NCI-H1694 (cell line): ENCODE data around the gene CUX1.
"Not testable (repeated sequence)": the region's sequence is repeated elsewhere in the genome, so short reads cannot be mapped to it uniquely, and the experiment has no call there.

ENCODE experiments used
- DNase-seq: peaks from one replicate; lab custom pipeline; 2025; lab: John Stamatoyannopoulos, UW

Gene CUX1

DNA sequence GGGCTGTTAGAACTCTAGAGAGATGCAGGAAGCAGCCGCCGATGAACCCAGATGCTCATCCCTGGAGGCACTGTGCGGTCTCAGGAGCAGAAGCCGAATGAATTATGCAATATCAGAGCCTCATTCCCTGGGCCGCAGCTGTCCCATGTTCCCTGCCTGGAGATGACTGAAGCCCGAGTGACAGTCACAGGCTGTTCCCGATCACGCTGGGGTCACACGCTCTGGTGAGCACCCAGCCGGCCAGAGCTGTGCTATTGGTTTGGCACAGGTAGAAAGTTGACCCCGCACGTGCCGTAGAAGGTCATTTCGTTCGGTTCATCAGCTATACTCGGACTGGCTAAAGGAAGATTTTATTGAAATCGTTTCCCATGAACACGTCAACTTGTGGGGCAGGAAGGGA lies 328.7 kb downstream of the CUX1 start:
- no peak for DNase-seq

DNA sequence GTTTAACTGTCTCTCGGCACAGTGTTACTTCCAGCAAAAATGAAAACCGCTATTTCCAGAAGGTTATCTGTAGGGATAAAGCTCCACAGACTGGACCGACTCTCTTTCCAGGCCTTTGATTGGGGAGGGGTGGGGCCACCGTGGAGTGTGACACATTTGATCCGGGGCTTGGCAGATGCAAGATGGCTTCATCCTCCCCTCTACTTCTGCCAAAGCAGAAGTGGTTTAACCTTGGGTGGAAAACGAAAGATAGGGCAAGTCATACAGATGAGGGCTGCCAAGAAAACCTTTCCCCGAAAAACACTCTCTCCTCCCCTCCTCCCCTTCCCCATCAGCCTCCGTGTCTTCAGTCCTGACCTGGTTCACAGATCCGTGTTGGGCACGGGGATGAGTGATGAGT lies 329.6 kb downstream of the CUX1 start:
- no peak for DNase-seq

DNA sequence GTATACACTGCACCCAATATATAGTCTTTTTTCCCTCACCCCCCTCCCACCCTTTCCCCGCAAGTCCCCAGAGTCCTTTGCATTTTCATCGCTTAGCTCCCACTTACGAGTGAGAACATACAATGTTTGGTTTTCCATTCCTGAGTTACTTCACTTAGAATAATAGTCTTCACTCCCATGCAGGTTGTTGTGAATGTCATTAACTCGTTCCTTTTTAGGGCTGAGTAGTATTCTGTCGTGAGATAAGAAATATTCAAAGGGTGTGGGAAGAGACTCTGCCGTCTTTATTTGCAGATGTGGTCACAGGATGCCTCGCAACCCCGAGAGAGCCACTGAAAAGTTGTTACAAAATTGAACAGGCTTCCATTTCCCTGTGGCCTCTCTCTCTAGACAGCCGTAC lies 331.4 kb downstream of the CUX1 start:
- DNase-seq, result no peak

DNA sequence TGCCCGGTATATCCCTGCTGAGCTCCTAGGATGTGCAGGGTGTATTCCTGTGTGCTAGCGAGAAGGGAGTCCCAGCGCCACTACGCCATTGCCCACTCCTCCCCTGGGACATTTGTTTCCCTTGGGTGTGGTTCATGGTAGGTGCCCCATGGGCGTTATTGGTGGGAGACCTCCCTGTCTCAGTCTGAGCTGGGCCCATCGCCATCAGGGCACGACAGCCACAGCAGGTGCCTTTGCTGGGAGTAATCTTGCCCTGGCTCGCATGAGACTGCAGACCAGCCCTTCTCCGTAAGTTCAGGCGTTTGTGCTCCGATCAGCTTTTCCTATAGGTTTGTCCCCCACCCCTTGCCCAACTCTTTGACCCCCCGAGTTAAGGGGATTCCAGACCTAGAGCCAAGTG lies 332.0 kb downstream of the CUX1 start:
- no peak for DNase-seq

DNA sequence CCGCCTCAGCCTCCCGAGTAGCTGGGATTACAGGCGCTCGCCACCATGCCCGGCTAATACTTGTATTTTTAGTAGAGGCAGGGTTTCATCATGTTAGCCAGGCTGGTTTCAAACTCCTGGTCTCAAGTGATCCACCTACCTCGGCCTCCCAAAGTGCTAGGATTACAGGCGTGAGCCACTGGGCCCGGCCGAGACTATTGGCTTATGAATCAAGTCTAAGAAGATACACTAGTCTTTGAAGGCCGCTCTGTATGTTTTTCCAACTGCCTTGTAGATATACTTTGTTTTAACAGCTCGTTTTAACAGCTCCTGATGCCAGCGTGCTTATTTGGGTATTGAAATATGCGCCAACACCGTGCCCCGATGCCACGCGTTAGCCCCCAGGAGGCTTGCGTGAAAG lies 332.8 kb downstream of the CUX1 start:
- DNase-seq, result no peak

DNA sequence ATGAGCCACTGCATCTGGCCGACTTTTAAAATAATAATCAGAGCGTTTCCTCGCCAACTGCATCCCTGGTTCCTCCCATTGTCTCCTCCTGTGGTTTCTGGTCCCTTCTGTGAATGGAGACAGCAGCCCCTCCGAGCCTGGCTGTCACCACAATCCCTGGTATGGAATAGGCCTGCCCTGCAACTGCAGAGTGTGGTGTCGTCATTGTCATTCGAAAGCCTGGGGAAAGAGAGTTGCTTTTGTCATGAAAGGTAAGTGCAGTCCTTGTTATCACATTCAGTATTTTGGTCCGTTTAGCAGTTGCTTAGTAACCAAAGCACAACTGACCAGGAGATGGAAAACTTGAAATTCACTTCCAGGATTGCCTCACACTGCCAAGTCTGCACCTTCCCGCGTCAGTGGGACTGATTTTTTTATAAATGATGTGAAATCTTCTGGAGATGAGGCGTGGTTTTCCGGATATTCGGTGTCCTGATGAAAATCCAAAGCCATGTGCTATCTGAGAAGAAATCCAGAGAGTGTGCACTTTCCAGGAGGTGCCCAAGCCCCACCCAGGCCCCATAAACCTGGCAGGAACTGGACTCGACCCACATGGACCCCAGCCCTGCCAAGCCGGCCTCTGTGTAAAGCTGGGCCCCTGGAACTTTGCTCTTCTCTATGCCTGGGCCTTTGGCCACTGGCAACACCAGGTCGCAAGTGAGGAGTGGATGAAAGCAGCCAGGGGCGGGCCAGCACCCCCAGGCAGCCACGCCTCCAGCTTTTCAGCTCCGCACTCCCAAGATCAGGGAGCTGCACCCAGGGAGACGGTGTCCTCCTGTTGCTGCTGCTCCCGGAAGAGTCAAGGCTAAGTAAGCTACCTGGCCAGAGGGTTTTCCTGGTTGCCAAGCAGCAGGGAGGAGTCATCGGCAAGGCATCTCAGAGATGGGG lies 335.5 kb downstream of the CUX1 start:
- DNase-seq, result no peak

DNA sequence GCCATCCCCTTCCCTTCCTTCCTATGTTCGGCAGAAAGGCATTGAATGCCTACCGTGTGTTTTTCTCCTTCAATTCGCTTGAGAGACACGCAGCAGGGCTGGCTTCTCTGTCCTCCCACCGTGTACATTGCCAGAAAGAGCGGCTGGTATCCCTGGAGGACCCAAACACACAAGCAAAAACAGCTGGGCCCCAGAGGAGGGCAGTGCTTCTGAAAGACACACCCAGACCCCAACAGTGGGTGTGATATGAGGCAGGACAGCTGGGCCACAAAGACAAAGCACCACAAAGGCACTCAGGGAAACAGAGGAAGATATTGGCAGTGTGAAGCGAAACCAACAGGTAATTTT lies 336.1 kb downstream of the CUX1 start:
- DNase-seq, result no peak

DNA sequence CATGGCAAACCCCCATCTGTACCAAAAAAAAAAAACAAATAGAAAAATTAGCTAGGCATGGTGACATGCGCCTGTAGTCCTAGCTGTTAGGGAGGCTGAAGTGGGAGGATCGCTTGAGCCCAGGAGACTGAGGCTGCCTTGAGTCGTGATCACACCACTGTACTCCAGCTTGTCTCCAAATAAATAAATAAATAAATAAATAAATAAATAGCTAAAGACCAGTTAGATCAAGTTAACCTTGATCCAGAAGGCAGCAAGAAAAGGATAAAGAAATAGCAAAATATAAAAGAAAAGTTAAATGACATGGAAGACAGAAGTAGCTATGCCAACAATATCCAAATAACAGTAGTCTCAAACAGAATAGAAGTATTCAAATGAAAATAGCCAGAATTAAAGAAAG lies 337.0 kb downstream of the CUX1 start:
- no peak for DNase-seq

DNA sequence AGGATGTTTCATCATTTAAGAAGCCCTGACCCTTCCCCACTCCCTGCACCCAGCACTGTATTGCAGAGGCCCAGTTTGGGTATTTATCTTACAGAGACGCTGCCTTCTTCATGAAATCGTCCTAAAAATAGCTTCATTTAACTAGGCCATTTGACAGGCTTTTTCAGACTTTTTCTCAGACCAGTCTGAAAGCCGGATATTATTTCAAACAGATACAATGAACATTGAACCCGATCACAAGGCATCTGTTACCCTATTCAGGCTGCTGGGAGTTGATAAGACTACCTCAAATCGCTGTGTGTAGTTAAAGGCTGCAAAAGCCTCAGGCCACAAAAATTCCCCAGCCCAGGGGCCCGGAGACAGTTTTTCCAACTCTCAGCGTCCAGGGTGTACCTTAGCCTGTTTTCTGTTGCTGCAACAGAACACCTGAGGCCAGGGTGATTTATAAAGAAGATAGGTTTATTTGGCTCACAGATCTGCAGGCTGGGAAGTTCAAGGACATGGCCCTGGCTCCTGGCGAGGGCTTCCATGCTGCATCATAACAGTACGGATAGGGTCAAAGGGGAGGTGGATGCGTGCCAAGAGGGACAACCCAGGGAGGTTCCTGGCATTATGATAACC lies 338.5 kb downstream of the CUX1 start:
- no peak for DNase-seq

DNA sequence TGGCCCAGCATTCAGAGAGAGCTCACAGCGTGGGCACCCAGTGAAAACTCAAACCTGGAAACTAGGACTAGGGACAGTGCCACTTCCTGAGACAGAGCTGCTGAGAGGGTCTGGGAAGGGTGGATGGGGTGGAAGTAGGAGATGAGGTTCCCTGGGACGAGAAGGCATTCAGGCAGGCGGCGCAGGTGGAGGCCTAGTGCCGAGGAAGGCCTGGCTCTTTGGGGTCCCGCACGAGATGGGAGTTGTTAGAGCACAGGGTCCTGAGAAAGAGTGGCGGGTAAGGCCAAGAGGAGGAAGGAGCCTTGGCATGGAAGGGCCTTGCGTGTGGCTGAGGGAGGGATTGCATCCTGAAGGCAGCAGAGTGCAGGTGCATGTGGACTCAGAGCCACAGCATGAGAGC lies 339.4 kb downstream of the CUX1 start:
- DNase-seq, result no peak

DNA sequence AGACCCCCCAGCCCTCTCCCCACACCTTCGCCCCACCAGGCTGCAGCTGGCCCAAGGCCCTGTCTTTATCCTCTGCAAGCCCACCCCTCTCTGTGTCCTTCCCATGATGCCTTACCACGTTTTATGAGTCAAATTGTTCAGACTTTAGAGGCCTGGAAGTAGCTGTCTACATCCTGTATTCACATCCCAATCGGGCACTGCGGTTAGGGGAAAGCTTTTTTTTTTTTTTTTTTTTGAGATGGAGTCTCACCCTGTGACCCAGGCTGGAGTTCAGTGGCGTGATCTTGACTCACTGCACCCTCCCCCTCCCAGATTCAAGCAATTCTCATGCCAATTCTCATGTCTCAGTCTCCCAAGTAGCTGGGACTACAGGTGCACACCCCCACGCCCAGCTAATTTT lies 347.7 kb downstream of the CUX1 start:
- no peak for DNase-seq

DNA sequence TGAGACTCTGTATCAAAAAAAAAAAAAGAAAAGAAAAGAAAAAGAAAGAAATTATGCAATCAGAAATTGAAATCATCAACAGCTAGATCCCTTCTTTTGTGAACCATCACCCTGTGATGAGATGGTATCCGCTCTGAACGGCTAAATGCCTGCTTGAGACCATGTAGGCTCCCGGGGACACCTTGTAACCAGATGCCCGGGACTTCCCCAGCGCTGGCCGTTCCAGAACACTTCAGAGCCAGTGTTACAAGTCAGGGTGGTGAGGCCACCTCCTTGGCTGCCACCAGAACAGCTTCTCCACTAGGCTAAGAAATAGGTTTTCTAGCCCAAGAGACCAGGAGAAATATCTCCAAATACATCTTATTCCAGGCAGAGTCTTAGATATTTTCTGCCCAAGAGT lies 349.8 kb downstream of the CUX1 start:
- no peak for DNase-seq

DNA sequence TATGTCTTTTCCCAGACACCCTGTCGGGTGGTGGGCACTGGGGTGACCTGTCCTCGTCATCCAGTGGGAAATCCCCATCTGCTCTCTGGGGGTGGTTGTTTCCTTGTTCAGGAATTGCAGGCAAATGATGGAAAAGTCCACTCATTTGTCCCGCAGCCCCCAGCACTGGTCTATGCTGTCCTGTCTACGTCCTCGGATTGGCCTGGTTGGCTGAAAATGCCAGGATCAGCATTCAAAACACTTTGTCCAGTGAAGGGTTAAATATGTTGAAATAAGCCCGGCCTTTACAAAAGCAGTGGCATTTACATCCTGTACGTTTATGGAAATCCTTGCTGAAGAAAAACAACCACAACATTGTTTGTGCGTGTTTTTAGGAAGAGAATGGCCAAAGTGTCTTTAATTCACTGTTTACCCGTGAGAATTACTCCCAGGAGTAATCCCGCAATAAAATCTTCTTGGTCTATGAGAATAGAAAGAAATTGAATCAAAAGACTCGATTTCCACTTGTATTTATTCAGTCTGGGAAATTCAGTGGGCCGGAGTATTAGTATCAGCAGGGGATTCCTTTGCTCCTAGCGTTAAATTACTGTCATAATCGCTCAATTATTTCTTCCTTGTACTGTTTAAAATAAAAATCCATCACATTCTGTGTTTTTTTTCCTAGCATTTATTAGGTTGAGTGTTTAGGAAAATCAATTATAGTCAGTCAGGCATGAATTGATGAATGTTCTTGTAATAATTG lies 352.4 kb downstream of the CUX1 start:
- DNase-seq, result no peak

DNA sequence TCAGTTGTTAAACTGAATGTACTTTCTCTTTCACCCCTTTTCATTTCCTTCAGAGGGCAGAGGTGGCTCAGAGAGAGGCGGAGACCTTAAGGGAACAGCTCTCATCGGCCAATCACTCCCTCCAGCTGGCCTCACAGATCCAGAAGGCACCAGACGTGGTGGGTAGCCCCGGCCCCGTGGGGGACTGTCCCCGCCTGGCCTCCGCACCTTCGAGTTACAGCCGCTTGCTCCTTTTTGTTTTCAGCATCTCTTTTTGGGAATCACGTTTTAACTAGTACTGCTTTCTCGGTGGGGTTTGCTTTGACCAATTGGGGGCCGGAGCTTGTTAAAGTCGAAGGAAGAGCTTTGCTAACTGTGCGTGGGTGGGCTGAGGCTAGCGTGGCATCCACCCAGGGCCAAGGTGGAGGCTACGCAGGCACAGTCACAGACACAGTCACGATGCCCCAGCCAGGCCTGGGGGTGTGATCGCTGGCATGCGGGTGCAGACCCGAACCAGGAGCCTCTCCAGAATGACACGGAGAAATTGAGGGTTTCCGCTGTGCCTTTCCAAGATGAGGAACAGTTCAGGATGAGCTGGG lies 353.1 kb downstream of the CUX1 start:
- no peak for DNase-seq

DNA sequence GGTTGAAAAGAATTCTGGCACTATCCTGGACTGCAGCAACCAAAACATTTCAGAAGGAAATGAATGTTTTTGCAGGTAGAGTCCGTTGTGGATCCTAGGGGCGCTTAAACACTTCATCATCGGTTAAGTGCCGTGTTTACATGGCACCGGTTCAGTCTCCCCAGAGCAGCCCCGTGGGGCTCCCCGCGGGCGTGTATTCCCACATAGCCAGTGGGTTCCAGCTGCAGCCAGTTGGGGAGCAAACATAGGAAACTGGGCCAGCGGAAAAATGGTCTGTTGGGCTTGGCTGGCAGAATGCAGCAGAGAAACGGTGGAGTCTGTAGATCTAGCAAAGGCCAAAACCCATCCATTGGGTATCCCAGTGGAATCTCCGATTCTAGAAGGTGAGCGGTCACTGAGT lies 356.2 kb downstream of the CUX1 start:
- DNase-seq, result no peak

DNA sequence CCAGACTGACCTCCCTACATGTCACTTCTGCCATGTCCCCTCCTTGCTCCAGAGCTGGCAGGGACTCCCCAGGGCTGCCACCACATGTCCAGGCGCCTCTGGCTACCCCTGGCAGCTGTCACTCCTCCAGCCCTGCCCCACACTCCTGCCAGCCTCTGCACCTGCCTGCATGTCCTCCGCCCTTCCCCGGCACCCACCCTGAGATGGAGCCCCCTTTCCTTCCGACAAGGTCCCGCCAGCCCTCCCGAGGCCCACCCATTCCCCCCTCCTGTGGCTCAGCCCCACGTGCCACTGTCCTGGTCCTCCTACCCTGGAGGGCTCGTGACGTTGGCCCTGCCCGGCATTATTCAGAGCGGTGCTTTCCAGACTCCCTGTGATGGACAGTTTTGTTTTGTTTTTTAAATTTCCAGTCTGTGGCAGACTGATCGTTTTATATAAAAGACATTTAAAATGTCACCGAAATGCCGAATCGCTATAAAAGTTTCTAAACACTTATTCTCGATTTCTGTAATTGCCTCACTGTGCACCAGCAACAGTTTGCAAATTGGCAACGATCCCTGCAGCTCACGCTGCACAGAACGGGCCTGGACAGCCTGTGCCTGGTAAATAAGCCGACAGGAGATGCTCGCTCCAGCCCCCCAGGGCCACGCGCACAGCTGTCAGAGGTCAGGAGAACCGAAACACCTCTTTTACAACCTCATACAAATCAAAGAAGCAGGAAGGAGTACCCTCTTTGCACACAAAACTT lies 358.2 kb downstream of the CUX1 start:
- no peak for DNase-seq

DNA sequence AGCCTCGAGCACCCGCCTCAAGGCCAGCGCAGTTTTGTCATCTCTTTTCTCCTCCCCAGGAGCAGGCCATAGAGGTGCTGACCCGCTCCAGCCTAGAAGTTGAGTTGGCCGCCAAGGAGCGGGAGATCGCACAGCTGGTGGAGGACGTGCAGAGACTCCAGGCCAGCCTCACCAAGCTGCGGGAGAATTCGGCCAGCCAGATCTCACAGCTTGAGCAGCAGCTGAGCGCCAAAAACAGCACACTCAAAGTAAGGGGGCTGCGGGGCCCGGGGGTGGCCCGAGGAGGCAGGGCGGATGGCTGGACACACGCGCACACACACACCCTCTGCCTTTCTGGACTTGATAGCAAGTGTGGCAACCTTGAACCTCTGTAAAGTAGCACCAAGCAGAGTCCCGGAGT lies 361.0 kb downstream of the CUX1 start:
- no peak for DNase-seq

DNA sequence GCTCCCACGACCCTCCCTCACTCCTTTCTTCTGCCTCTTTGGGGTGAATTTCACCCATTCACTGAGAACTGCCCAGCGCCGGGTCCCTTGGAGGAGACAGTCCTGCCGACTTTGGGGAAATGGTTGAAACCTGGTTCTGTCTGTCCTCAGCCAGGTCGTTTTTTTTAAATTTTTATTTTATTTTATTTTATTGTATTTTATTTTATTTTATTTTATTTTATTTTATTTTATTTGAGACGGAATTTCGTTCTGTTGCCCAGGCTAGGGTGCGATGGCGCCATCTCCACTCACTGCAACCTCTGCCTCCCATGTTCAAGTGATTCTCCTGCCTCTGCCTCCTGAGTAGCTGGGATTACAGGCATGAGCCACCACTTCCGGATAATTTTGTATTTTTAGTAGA lies 363.3 kb downstream of the CUX1 start:
- no peak for DNase-seq

DNA sequence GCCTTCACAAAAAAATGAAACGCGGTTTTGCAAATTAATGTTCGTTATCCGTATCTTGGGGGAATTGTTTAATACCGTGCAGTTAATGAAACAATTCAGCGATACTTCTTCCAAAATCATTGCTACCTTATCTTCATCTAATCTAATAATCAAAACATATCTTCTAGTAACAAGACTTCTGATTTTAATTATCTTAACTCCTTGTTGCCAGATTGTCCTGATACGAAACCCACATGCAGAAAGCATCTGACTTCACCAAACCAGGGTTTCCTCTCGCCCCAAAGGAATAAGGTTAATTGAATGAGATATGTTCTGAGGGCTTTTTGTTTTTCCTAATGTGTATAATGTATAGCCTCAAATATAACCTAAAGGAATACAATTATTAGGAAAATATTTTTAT lies 364.1 kb downstream of the CUX1 start:
- DNase-seq, result no peak

DNA sequence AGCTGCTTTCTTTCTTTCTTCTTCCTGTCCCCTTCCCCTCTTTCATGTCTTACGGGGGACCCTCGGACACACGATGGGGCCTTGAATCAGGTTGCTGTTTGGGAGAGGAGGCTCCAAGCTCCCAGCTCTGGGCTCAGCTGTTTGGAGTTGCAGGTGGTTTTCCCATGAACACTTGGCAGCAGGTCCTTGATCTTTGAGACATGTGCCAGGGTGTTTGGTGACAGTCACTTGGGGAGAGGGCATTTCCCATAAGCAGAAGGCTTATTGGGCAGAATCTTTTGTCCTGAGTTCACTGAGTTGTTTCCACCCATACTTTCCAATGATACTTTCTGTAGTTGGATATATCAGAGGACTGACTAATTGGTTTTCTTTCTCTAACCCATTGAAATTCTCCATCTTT lies 364.6 kb downstream of the CUX1 start:
- no peak for DNase-seq

DNA sequence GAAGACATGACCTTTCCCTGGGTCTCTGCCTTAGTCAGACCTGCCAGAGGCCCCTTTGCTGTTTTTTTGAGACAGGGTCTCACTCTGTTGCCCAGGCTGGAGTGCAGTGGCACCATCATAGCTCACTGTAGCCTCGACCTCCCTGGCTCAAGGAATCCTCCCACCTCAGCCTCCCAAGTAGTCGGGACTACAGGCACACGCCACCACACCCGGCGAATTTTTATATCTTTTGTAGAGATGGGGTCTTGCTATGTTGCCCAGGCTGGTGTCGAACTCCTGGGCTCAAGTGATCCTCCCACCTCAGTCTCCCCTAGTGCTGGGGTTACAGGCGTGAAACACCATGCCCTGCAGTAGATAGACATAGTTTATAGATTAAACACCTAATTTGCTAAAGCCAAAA lies 366.4 kb downstream of the CUX1 start:
- DNase-seq, result not testable (repeated sequence)

DNA sequence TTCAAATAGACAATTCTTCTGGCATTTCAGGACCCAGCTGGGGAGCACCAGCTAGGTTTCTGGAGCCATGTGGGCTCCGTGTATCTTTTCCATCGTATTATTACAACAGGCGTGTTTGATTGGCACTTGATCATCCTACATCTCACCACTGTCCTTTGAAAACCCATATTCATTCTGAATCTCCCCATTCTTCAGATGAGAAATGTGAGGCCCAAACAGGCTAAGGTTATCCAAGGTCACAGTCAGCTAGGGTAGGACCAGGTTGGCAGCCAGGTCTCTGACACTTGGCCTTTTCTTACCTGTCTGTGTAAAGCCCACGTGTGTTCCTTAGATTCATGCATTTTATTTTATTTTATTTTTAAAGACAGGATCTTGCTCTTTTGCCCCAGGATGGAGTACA lies 366.9 kb downstream of the CUX1 start:
- no peak for DNase-seq
